GM15510 (cell line): Measurements from ENCODE around the gene E2F4.

Source experiments
- POLR2A ChIP-seq: IDR thresholded peaks from 3 replicates; pipeline ENCODE4 v1.6.1; 2011; ENCODE audit warnings: borderline replicate concordance; ENCODE audit not compliant: insufficient read length; ENCODE audit errors: extremely low read depth

Gene E2F4

GRCh38 chr16:67190448-67191399 lies 1.2 kb upstream of the E2F4 start:
- no peak for TF ChIP-seq POLR2A

- no peak for TF ChIP-seq POLR2A
Measured at GRCh38 chr16:67191411-67191994, 452 bp upstream of the E2F4 start.

GRCh38 chr16:67192781-67193361 lies 916 bp downstream of the E2F4 start:
- TF ChIP-seq POLR2A: no peak

GRCh38 chr16:67193536-67193935 lies 1.6 kb downstream of the E2F4 start:
- no peak for TF ChIP-seq POLR2A

GRCh38 chr16:67194260-67194659 lies 2.3 kb downstream of the E2F4 start:
- no peak for TF ChIP-seq POLR2A

- TF ChIP-seq POLR2A: no peak
Measured at GRCh38 chr16:67195676-67196075, 3.7 kb downstream of the E2F4 start.

- TF ChIP-seq POLR2A: no peak
Measured at GRCh38 chr16:67196881-67197280, 4.9 kb downstream of the E2F4 start.

GRCh38 chr16:67197704-67198103 lies 5.7 kb downstream of the E2F4 start:
- no peak for TF ChIP-seq POLR2A

GRCh38 chr16:67198238-67198734 lies 6.3 kb downstream of the E2F4 start:
- TF ChIP-seq POLR2A: no peak

- TF ChIP-seq POLR2A: no peak
Measured at GRCh38 chr16:67199011-67199807, 7.3 kb downstream of the E2F4 start, which contains the start of gene ELMO3. TSS of gene ELMO3 (plus strand) at chr16:67199131. CDS start at chr16:67199327, 196 bp downstream.

- no peak for TF ChIP-seq POLR2A
Measured at GRCh38 chr16:67199808-67200198, 7.8 kb downstream of the E2F4 start.

- no peak for TF ChIP-seq POLR2A
Measured at GRCh38 chr16:67200491-67200890, 8.5 kb downstream of the E2F4 start.

- no peak for TF ChIP-seq POLR2A
Measured at GRCh38 chr16:67201411-67202345, 9.7 kb downstream of the E2F4 start.
